GM12878 (cell line): ENCODE data around the gene ABCC1. TPM values are rescaled to one million over a fixed set of nuclear protein-coding genes. Genes with fewer than 3 reads are reported as not detected.
A peak's percentile ranks its signal among the peaks of the same experiment; 100 is the strongest.

ENCODE experiments used
- ATAC-seq: fragments of 200-7000 bp; cut with Tn5 transposase; 3 replicates; pipeline ENCODE4 v1.9.1; 2020; ENCODE audit warnings: mild to moderate bottlenecking, moderate library complexity
- BruUV-seq: library from RNA; stranded (reverse); fragments of 400-500 nt; replicated peaks from 2 replicates; lab custom pipeline; 2021; lab: Mats Ljungman, UMichigan
- CTCF ChIA-PET: fragments of 300-600 bp; sonication (Branson Sonifier 250); formaldehyde crosslinking; extraction: SDS; loops from one replicate; lab custom pipeline; 2021; ENCODE audit warnings: inconsistent platforms; lab: Yijun Ruan, JAX
- POLR2A ChIA-PET: fragments of 350-600 bp; formaldehyde crosslinking; extraction: SDS; loops from one replicate; lab custom pipeline; 2021; ENCODE audit warnings: inconsistent platforms; lab: Charles Lee
- RAD21 ChIA-PET: fragments of 300-600 bp; sonication (Branson Sonifier 250); formaldehyde crosslinking; loops from one replicate; lab custom pipeline; 2023; ENCODE audit warnings: antibody characterized with exemption; ENCODE audit not compliant: unreplicated experiment; lab: Charles Lee
- SMC1A ChIA-PET: fragments of 300-600 bp; sonication (Branson Sonifier 250); formaldehyde crosslinking; loops from one replicate; lab custom pipeline; 2023; ENCODE audit not compliant: unreplicated experiment, uncharacterized antibody; lab: Charles Lee
- DNase-seq: peaks from one replicate; pipeline ENCODE4 v3.0.0-alpha.2; 2011; ENCODE audit warnings: low read depth, low spot score
- FAIRE-seq: peaks from 3 replicates; lab custom pipeline; 2011; peaks lifted over from hg19 to GRCh38; lab: Jason Lieb, UNC
- H2AFZ ChIP-seq: 2 replicates; pipeline ENCODE4 v1.6.0; 2011; ENCODE audit warnings: low read depth, low read length, control low read depth; ENCODE audit not compliant: control insufficient read depth
- H3K27ac ChIP-seq: 2 replicates; pipeline ENCODE4 v1.5.1; 2011; ENCODE audit warnings: control low read depth; ENCODE audit not compliant: control insufficient read depth, insufficient read depth
- H3K27me3 ChIP-seq, 2 experiments: replicated peaks in 1 of 2; 2 replicates each; pipeline versions ENCODE4 v1.6.0 to v1.6.1; 2011; ENCODE audit warnings: low read length in 1 of 2; ENCODE audit not compliant: control insufficient read depth in 2 of 2, insufficient read depth in 2 of 2
- H3K36me3 ChIP-seq, 2 experiments: 2 replicates each; pipeline ENCODE4 v1.5.1; 2011; ENCODE audit warnings: low read length in 1 of 2; ENCODE audit not compliant: control insufficient read depth in 2 of 2, insufficient read depth in 2 of 2
- H3K4me1 ChIP-seq: 2 replicates; pipeline ENCODE4 v1.6.1; 2011; ENCODE audit warnings: mild to moderate bottlenecking, low read length, moderate library complexity, mixed read lengths; ENCODE audit not compliant: control insufficient read depth, insufficient read depth
- H3K4me2 ChIP-seq: 2 replicates; pipeline ENCODE4 v1.6.0; 2011; ENCODE audit warnings: control low read depth; ENCODE audit not compliant: control insufficient read depth, insufficient read depth
- H3K4me3 ChIP-seq: fragments of 200-600 bp; sonication (generic); 2 replicates; pipeline ENCODE4 v1.5.1; 2016
- H3K79me2 ChIP-seq: 2 replicates; pipeline ENCODE4 v1.6.0; 2011; ENCODE audit warnings: low read length; ENCODE audit not compliant: control insufficient read depth, insufficient read depth
- H3K9ac ChIP-seq: 2 replicates; pipeline ENCODE4 v1.8.0; 2011; ENCODE audit warnings: low read length, control low read depth, mixed read lengths; ENCODE audit not compliant: control insufficient read depth, insufficient read depth
- H3K9me3 ChIP-seq: replicated peaks from 3 replicates; pipeline ENCODE4 v1.5.1; 2011; ENCODE audit warnings: mild to moderate bottlenecking, low read length; ENCODE audit not compliant: control insufficient read depth, insufficient read depth
- H4K20me1 ChIP-seq: 2 replicates; pipeline ENCODE4 v1.6.0; 2011; ENCODE audit not compliant: control insufficient read depth, insufficient read depth
- HCFC1 ChIP-seq: fragments of 150-350 bp; IDR thresholded peaks from 2 replicates; pipeline ENCODE4 v1.6.1; 2014; ENCODE audit warnings: low read length
- IRF5 ChIP-seq: fragments of 450-650 bp; IDR thresholded peaks from 2 replicates; pipeline ENCODE4 v1.6.1; 2017; ENCODE audit warnings: borderline replicate concordance
- JUNB ChIP-seq: IDR thresholded peaks from 2 replicates; pipeline ENCODE4 v1.6.1; 2016; ENCODE audit warnings: antibody characterized with exemption, mild to moderate bottlenecking
- RBBP5 ChIP-seq: fragments of 200-600 bp; sonication (generic); conservative IDR thresholded peaks from 2 replicates; pipeline ENCODE4 v1.6.1; 2016
- ZBTB33 ChIP-seq: fragments of 450-650 bp; IDR thresholded peaks from 2 replicates; pipeline ENCODE4 v1.6.1; 2017; ENCODE audit warnings: mild to moderate bottlenecking
- ZNF592 ChIP-seq: fragments of 450-650 bp; IDR thresholded peaks from 2 replicates; pipeline ENCODE4 v1.6.1; 2017; ENCODE audit warnings: mild to moderate bottlenecking, moderate library complexity
- WGBS: methylation state at CpG from one replicate; pipeline ENCODE4 v1.1.6; 2016; ENCODE audit warnings: low lambda C conversion rate; ENCODE audit not compliant: insufficient replicate concordance, insufficient coverage; ENCODE audit errors: missing lambda C conversion rate; 5-methylcytosine and 5-hydroxymethylcytosine counted together
- in situ Hi-C: fragments of 300-500 bp; cut with MboI; formaldehyde crosslinking; loops from 9 replicates; pipeline ENCODE4 v1.14.3; 2018; ENCODE audit warnings: mixed read lengths
- intact Hi-C: fragments of 100-400 bp; cut with micrococcal nuclease; formaldehyde crosslinking; loops from one replicate; pipeline ENCODE4 v1.14.2; 2022; ENCODE audit not compliant: unreplicated experiment
- polyA plus RNA-seq, 11 experiments: library from polyadenylated mRNA; depleted of rRNA in 4 of 11; unstranded in 6 of 11; stranded (reverse) in 5 of 11; fragments of >200 nt; fragmentation: Nextera tagmentation in 4 of 11; fragmentation: Illumina TruSeq in 1 of 11; extraction: Ambion mirVana in 4 of 11; extraction: Trizol in 1 of 11; gene quantifications; 1 replicate in 1 of 11; 2 replicates in 10 of 11; pipeline versions ENCODE4 v1.2.1 to v1.2.3, GENCODE V29; 2011 to 2016; ENCODE audit warnings: inconsistent platforms in 2 of 11, missing spikeins in 2 of 11, low read depth in 1 of 11
- total RNA-seq, 4 experiments: library from RNA; depleted of rRNA in 3 of 4; stranded (reverse); fragments of >200 nt in 3 of 4; fragmentation: Illumina TruSeq in 1 of 4; extraction: Trizol in 1 of 4; gene quantifications; 2 replicates each; pipeline versions ENCODE4 v1.2.1 to v1.2.3, GENCODE V29; 2013 to 2021
- TF ChIP-seq, protein P1 (sequence below): IDR thresholded peaks from 2 replicates; pipeline ENCODE4 v1.6.1; 2012; ENCODE audit warnings: low read length, inconsistent platforms
- TF ChIP-seq, protein P2 (sequence below): IDR thresholded peaks from 2 replicates; pipeline ENCODE4 v1.6.1; 2012; ENCODE audit warnings: low read depth, low read length, improper control_type of control experiment

The ABCC1 gene
- total and polyA plus RNA-seq, 10 of the 15 experiments (the other 5 are each of a cell fraction or from before 2014, with no cell fraction given), result 3.2 to 44.6 (median 14.5) TPM

DNA sequence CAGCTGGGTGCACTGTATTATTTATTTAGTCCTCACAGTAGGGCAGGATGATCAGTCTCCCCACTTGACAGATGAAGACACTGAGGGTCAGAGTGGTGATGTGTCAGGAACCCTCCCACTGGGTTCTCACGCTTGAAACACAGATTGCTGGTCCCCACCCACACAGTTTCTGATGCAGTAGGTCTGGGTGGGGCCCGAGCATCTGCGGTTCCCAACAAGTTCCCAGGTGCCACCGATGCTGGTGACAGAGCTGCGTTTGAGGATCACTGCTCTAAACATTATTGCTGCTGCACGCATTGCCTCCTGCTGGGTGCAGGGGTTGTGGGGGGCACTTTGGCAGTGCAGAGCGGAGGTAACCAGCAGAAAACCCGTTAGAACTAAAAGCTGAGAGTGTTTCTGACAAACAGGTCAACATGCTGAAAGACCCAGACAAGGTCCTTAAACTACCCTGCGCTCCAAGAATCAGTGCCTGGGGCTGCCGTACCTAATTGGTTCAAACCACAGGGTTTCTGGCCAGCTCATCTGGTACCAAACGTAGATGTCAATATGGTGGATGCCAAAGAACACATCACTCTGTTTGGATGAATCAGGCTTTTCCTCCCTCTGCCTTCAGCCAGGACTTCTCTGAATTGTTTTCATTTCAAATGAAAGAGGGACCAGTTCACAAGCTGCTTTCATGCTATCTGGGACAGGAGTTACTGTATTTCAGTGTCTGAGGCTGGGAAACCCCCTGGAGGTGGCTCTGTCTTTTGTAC is 76.0 kb downstream of the ABCC1 start:
- Histone ChIP-seq H4K20me1 (no peaks in the 10 kb centered on the region), H3K36me3 (peaks cover 15 to 16% of the 10 kb centered on the region in 2 experiments), H3K27ac (peak overlapping the region; percentile 57), H3K27me3 (no peaks in the 10 kb centered on the region), H3K4me1 (peaks cover 17% of the 10 kb centered on the region), H3K79me2 (no peaks in the 10 kb centered on the region; the same call in 1 of the 2 replicates), H3K9ac (no peak overlapping the region), H3K4me2 (peak overlapping the region; percentile 34), H3K4me3 (no peak overlapping the region), H2AFZ (no peak overlapping the region), H3K9me3 (no peaks in the 10 kb centered on the region)
- intact Hi-C loops (loop anchor here (5.0 kb wide), 2 partner anchors 73 to 258 kb away; no protein-coding TSS in a partner anchor), in situ Hi-C loops (no loop called here)
- ChIA-PET CTCF (interaction anchor here (1.2 to 2.6 kb wide), 4 partner anchors 15 to 151 kb away, joined by 3 to 10 read pairs (median 4); no protein-coding TSS in a partner anchor), SMC1A (interaction anchor here (0.7 to 3.5 kb wide), 7 partner anchors 11 to 153 kb away, joined by 3 to 18 read pairs (median 3); partner anchors contain the start of gene ABCC1), POLR2A (interaction anchor here (1.0 kb wide), 2 partner anchors 75 to 137 kb away, joined by 3 read pairs; partner anchors contain the start of gene CEP20), RAD21 (interaction anchor here (0.6 to 1.6 kb wide), 7 partner anchors 18 to 190 kb away, joined by 3 to 5 read pairs (median 3); partner anchors contain the start of gene CEP20)
- no peak for DNase-seq
- 15% methylated on average over 11 of the region's 11 CpGs for WGBS
- peak; percentile 86 for ATAC-seq
- BruUV-seq, result no TSS peak
- FAIRE-seq, result no peak
- TF ChIP-seq IRF5 (no peak), JUNB (no peak), ZNF592 (no peak), RBBP5 (no peak), ZBTB33 (no peak), HCFC1 (no peak)
- TF ChIP-seq, protein P1, sequence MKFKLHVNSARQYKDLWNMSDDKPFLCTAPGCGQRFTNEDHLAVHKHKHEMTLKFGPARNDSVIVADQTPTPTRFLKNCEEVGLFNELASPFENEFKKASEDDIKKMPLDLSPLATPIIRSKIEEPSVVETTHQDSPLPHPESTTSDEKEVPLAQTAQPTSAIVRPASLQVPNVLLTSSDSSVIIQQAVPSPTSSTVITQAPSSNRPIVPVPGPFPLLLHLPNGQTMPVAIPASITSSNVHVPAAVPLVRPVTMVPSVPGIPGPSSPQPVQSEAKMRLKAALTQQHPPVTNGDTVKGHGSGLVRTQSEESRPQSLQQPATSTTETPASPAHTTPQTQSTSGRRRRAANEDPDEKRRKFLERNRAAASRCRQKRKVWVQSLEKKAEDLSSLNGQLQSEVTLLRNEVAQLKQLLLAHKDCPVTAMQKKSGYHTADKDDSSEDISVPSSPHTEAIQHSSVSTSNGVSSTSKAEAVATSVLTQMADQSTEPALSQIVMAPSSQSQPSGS, result no peak; the same call in 1 of the 2 replicates
- TF ChIP-seq, protein P2, sequence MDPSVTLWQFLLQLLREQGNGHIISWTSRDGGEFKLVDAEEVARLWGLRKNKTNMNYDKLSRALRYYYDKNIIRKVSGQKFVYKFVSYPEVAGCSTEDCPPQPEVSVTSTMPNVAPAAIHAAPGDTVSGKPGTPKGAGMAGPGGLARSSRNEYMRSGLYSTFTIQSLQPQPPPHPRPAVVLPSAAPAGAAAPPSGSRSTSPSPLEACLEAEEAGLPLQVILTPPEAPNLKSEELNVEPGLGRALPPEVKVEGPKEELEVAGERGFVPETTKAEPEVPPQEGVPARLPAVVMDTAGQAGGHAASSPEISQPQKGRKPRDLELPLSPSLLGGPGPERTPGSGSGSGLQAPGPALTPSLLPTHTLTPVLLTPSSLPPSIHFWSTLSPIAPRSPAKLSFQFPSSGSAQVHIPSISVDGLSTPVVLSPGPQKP, result no peak
